ENCODE data around the gene ECSIT.

DNA sequence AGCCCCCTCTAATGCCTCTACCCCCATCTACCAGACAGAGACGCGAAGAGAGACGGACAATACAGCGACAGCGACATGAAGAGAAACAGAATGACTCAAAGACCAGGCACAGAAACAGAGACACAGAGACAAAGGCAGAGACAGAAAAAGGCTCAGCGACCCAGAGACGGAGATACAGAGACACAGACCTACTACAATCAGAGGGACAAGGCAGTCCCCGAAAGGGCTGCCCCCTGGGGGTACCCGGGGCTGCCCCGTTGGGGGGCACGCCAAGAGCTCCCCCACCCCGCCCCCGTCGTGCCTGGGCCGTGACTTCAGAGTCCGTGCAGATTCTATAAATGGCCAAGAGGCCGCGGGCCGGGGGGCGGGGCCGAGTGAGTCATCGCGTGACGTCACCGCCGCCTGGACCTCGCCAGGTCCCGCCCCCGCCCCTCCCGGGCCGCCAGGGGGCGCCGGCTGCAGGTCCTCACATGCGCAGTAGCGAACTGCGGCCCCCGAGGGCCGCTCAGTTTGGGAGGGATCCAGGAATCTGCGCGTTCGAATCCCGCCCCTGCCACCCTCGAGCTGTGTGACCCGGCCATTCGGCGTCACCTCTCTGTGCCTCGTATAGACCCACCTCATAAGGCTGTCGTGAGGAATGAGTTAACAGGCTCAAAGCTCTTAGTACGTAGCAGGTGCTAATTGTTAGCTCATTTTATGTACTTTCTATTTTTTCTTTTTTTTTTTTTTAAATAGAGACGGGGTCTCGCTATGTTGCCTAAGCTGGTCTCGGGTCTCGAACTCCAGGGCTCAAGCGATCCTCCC, 7.1 kb upstream of the ECSIT start:
- TF ChIP-seq, protein P1, sequence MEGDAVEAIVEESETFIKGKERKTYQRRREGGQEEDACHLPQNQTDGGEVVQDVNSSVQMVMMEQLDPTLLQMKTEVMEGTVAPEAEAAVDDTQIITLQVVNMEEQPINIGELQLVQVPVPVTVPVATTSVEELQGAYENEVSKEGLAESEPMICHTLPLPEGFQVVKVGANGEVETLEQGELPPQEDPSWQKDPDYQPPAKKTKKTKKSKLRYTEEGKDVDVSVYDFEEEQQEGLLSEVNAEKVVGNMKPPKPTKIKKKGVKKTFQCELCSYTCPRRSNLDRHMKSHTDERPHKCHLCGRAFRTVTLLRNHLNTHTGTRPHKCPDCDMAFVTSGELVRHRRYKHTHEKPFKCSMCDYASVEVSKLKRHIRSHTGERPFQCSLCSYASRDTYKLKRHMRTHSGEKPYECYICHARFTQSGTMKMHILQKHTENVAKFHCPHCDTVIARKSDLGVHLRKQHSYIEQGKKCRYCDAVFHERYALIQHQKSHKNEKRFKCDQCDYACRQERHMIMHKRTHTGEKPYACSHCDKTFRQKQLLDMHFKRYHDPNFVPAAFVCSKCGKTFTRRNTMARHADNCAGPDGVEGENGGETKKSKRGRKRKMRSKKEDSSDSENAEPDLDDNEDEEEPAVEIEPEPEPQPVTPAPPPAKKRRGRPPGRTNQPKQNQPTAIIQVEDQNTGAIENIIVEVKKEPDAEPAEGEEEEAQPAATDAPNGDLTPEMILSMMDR (IDR thresholded peaks at IDR 0.05) = no peak
- no peak for TF ChIP-seq POLR2A (IDR thresholded peaks at IDR 0.05)

Data from lower leg skin (tissue), 3 donors.